Panc1 (cell line): Measurements from ENCODE around the gene RPL13. TPM values are rescaled to one million over a fixed set of nuclear protein-coding genes. Genes with fewer than 3 reads are reported as not detected.

Source experiments
- ATAC-seq: fragments of 200-7000 bp; cut with Tn5 transposase; 2 replicates; pipeline ENCODE4 v1.9.1; 2020; ENCODE audit warnings: mild to moderate bottlenecking, moderate library complexity
- BruUV-seq: library from RNA; stranded (reverse); fragments of 400-500 nt; replicated peaks from 2 replicates; lab custom pipeline; 2021; lab: Mats Ljungman, UMichigan
- CTCF ChIA-PET: fragments of 300-600 bp; sonication (Branson Sonifier 250); formaldehyde crosslinking; loops from one replicate; lab custom pipeline; 2022; ENCODE audit warnings: antibody characterized with exemption; lab: Charles Lee
- POLR2A ChIA-PET: fragments of 300-600 bp; sonication (Branson Sonifier 250); formaldehyde crosslinking; loops from one replicate; lab custom pipeline; 2022; ENCODE audit warnings: antibody characterized with exemption; lab: Charles Lee
- DNase-seq: peaks from one replicate; pipeline ENCODE4 v3.0.0-alpha.2; 2010; ENCODE audit warnings: low read depth, low spot score
- H3K27ac ChIP-seq: 2 replicates; pipeline ENCODE4 v1.5.1; 2011; ENCODE audit warnings: mild to moderate bottlenecking, low read length, inconsistent platforms
- H3K27me3 ChIP-seq: fragments of 200-500 bp; sonication (Bioruptor generic); 2 replicates; pipeline ENCODE4 v1.6.0; 2014; ENCODE audit warnings: low read length, inconsistent platforms; ENCODE audit not compliant: control insufficient read depth, insufficient read depth
- H3K36me3 ChIP-seq: fragments of 200-500 bp; sonication (Bioruptor generic); 2 replicates; pipeline ENCODE4 v1.5.1; 2014; ENCODE audit warnings: inconsistent platforms, mild to moderate bottlenecking, low read length, moderate library complexity; ENCODE audit not compliant: control insufficient read depth, insufficient read depth
- H3K4me1 ChIP-seq: 2 replicates; pipeline ENCODE4 v1.5.1; 2011; ENCODE audit warnings: inconsistent platforms, mild to moderate bottlenecking, low read length, moderate library complexity; ENCODE audit not compliant: control insufficient read depth, insufficient read depth
- H3K4me3 ChIP-seq, 2 experiments: 2 replicates each; pipeline ENCODE4 v1.5.1; 2011 to 2012; ENCODE audit warnings: low read depth in 2 of 2, low read length in 2 of 2, mild to moderate bottlenecking in 2 of 2, inconsistent platforms in 1 of 2, moderate library complexity in 1 of 2
- H3K9me3 ChIP-seq: fragments of 200-500 bp; sonication (Bioruptor generic); 2 replicates; pipeline ENCODE4 v1.5.1; 2014; ENCODE audit warnings: low read depth, mild to moderate bottlenecking, inconsistent platforms, low read length, moderate library complexity; ENCODE audit not compliant: control insufficient read depth, insufficient read depth
- POLR2AphosphoS5 ChIP-seq: IDR thresholded peaks from 2 replicates; pipeline ENCODE4 v1.6.1; 2012; ENCODE audit warnings: mild to moderate bottlenecking, low read depth, low read length, moderate library complexity
- SIN3A ChIP-seq: IDR thresholded peaks from 2 replicates; pipeline ENCODE4 v1.6.1; 2012; ENCODE audit warnings: low read depth, mild to moderate bottlenecking, low read length, moderate library complexity, borderline replicate concordance; ENCODE audit not compliant: insufficient read depth
- TCF7L2 ChIP-seq: IDR thresholded peaks from 2 replicates; pipeline ENCODE4 v1.6.1; 2011; ENCODE audit warnings: mild to moderate bottlenecking, low read depth, low read length, inconsistent platforms
- in situ Hi-C: cut with HindIII; loops from 2 replicates; pipeline ENCODE4 v1.10.0; 2016; ENCODE audit warnings: low sequenced_read_pairs, low pct_unique_long_range_greater_than_20kb
- intact Hi-C: fragments of 100-400 bp; cut with micrococcal nuclease; formaldehyde crosslinking; loops from one replicate; pipeline ENCODE4 v1.10.0; 2022; ENCODE audit not compliant: unreplicated experiment
- total RNA-seq: library from RNA; stranded (reverse); gene quantifications from one replicate; pipeline ENCODE4 v1.2.1, GENCODE V29; 2021; ENCODE audit not compliant: unreplicated experiment
- TF ChIP-seq, protein P1 (sequence below), 2 experiments: IDR thresholded peaks; 2 replicates each; pipeline ENCODE4 v1.6.1; 2011 to 2012; ENCODE audit warnings: low read depth in 2 of 2, control low read depth in 1 of 2, low read length in 1 of 2, mild to moderate bottlenecking in 1 of 2, moderate library complexity in 1 of 2; ENCODE audit not compliant: insufficient read depth in 1 of 2
- TF ChIP-seq, protein P2 (sequence below): fragments of 450-650 bp; IDR thresholded peaks from 2 replicates; pipeline ENCODE4 v1.5.1; 2017; ENCODE audit warnings: mild to moderate bottlenecking

The RPL13 gene
- total RNA-seq, 1 experiment from 2014 or later: 965 TPM

DNA sequence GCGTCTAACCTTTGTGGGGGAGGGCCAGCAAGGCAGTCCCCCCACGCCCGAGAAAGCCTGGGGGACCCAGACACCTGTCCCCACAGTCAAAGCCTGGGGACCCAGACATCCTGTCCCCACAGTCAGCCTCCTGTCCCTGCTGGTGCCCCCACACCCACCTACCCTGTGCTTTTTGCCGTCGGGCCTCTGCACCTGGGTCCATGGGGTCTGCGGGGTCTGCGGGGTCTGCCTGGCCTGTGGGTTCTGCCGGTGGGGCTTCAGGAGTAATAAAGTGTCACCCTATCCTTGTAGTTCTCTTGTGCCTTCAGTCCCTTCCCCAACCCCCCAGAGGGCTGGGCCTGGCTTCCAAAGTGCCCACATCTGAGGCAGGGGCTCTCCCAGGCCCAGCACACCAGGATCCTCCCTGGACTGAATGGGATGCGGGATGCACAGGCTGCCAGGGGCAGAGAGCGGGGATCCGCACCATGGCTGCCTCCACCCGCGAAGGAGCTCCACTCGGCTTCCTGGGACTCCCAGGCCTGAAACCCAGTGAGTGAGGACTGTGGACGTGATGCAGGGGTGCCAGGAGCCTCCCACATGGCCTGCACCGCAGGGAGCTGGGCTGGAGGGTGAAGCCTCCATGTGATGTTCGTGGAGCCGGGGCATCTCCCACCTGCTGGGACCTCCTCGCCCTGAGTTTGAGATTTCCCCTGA lies 36.6 kb downstream of the RPL13 start:
- DNase-seq: no peak

GRCh38 chr16:89598199-89598598 lies 37.7 kb downstream of the RPL13 start:
- ChIA-PET POLR2A (no interaction called here), CTCF (no interaction called here)
- BruUV-seq: no TSS peak
- intact Hi-C loops: no loop called here
- in situ Hi-C loops: no loop called here
- ATAC-seq (no peak), DNase-seq (no peak)
- no peaks in the 10 kb centered on the region for H3K27me3 ChIP-seq
- H3K36me3 ChIP-seq: no peaks in the 10 kb centered on the region
- no peak overlapping the region for H3K27ac ChIP-seq
- peaks cover 6% of the 10 kb centered on the region for H3K4me1 ChIP-seq
- no peaks in the 10 kb centered on the region for H3K9me3 ChIP-seq
- TF ChIP-seq SIN3A (no peak), TCF7L2 (no peak), POLR2AphosphoS5 (no peak)
- TF ChIP-seq, protein P1, sequence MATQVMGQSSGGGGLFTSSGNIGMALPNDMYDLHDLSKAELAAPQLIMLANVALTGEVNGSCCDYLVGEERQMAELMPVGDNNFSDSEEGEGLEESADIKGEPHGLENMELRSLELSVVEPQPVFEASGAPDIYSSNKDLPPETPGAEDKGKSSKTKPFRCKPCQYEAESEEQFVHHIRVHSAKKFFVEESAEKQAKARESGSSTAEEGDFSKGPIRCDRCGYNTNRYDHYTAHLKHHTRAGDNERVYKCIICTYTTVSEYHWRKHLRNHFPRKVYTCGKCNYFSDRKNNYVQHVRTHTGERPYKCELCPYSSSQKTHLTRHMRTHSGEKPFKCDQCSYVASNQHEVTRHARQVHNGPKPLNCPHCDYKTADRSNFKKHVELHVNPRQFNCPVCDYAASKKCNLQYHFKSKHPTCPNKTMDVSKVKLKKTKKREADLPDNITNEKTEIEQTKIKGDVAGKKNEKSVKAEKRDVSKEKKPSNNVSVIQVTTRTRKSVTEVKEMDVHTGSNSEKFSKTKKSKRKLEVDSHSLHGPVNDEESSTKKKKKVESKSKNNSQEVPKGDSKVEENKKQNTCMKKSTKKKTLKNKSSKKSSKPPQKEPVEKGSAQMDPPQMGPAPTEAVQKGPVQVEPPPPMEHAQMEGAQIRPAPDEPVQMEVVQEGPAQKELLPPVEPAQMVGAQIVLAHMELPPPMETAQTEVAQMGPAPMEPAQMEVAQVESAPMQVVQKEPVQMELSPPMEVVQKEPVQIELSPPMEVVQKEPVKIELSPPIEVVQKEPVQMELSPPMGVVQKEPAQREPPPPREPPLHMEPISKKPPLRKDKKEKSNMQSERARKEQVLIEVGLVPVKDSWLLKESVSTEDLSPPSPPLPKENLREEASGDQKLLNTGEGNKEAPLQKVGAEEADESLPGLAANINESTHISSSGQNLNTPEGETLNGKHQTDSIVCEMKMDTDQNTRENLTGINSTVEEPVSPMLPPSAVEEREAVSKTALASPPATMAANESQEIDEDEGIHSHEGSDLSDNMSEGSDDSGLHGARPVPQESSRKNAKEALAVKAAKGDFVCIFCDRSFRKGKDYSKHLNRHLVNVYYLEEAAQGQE (IDR thresholded peaks at IDR 0.05; ENCODE audit: insufficient read depth in 1 of 2, low read depth in 2 of 2, low read length in 1 of 2): no peak
- TF ChIP-seq, protein P2, sequence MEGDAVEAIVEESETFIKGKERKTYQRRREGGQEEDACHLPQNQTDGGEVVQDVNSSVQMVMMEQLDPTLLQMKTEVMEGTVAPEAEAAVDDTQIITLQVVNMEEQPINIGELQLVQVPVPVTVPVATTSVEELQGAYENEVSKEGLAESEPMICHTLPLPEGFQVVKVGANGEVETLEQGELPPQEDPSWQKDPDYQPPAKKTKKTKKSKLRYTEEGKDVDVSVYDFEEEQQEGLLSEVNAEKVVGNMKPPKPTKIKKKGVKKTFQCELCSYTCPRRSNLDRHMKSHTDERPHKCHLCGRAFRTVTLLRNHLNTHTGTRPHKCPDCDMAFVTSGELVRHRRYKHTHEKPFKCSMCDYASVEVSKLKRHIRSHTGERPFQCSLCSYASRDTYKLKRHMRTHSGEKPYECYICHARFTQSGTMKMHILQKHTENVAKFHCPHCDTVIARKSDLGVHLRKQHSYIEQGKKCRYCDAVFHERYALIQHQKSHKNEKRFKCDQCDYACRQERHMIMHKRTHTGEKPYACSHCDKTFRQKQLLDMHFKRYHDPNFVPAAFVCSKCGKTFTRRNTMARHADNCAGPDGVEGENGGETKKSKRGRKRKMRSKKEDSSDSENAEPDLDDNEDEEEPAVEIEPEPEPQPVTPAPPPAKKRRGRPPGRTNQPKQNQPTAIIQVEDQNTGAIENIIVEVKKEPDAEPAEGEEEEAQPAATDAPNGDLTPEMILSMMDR: no peak
- no peak overlapping the region for H3K4me3 ChIP-seq

More for the DNA sequence above, 36.6 kb downstream of the RPL13 start:
- Histone ChIP-seq H3K4me3 (no peak overlapping the region), H3K9me3 (no peaks in the 10 kb centered on the region), H3K27ac (no peak overlapping the region), H3K27me3 (no peaks in the 10 kb centered on the region), H3K4me1 (peaks cover 3% of the 10 kb centered on the region), H3K36me3 (no peaks in the 10 kb centered on the region)
- in situ Hi-C loops: no loop called here
- POLR2A ChIA-PET: no interaction called here
- CTCF ChIA-PET: interaction anchor here (0.5 kb wide), 1 partner anchor 79 kb away, joined by 12 read pairs; no protein-coding TSS in a partner anchor
- BruUV-seq: no TSS peak
- ATAC-seq: peak; percentile 27; the same call in 1 of the 2 replicates
- intact Hi-C loops: no loop called here
- TF ChIP-seq POLR2AphosphoS5 (0 out of 2 replicates have a peak, but pooled peaks have one; percentile 16), TCF7L2 (no peak), SIN3A (no peak)
- TF ChIP-seq, protein P2: no peak
- TF ChIP-seq, protein P1 (IDR thresholded peaks at IDR 0.05; ENCODE audit: insufficient read depth in 1 of 2, low read depth in 2 of 2, low read length in 1 of 2): no peak
